Stimulated activated CD8-positive, alpha-beta memory T cell treated with anti-CD3 and anti-CD28 coated beads, Interleukin-7, amount 100 ng/mL, for 24 hours (primary cell): ENCODE data around the gene CENPF.
"Not testable (repeated sequence)": the region's sequence is repeated elsewhere in the genome, so short reads cannot be mapped to it uniquely, and the experiment has no call there.

Source experiments
- DNase-seq: peaks from one replicate; pipeline ENCODE4 v3.0.0-alpha.2; 2020; ENCODE audit warnings: low read depth

CENPF gene

GRCh38 chr1:214658785-214659184 lies 55.8 kb downstream of the CENPF start:
- no peak for DNase-seq

DNA sequence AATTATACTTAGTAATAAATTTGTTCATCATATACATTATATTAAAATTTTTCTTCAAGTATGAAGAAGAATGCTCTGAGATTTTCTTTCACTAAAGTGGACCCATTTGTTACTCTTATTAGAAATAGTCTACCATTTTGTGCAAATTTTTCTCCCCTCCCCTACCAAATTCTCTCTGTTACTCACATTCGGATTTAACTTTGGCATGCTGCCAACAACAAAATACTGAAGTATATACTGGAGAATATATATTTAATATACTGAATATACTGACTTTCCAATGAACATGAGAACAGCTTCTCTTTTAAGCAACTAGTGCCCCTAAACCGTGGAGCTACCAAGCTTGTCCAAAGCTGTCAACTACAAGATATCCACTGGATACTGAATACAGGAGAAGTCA lies 57.2 kb downstream of the CENPF start:
- DNase-seq: no peak

- DNase-seq: no peak
Observed at GRCh38 chr1:214660900-214661299, 57.9 kb downstream of the CENPF start.

DNA sequence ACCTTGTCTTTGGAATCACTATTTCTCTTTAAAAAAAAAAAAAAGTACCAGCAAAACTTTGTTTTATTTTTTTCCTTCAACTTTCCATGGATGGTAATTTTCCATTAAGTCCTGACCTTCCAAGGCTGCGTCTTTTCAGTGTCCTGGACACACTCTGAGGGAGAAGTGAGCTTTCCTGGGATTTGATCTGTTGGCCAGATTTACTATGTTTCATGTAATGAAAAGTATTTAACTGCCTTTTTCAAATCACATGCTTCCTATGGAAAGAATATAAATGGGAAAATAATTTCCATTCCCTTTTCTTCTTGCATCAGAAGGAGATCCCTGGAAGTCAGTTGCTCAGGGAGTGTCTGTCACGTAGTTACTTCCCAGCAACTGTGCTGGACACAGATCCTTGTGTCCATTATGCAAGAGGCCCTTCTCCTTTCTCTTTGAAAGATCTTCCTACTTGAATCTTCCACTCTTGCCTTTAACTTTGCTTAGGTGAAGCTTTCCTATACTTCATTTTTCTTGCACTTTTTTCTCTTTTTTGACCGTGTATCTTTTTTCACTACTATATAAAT lies 59.3 kb downstream of the CENPF start:
- no peak for DNase-seq

DNA sequence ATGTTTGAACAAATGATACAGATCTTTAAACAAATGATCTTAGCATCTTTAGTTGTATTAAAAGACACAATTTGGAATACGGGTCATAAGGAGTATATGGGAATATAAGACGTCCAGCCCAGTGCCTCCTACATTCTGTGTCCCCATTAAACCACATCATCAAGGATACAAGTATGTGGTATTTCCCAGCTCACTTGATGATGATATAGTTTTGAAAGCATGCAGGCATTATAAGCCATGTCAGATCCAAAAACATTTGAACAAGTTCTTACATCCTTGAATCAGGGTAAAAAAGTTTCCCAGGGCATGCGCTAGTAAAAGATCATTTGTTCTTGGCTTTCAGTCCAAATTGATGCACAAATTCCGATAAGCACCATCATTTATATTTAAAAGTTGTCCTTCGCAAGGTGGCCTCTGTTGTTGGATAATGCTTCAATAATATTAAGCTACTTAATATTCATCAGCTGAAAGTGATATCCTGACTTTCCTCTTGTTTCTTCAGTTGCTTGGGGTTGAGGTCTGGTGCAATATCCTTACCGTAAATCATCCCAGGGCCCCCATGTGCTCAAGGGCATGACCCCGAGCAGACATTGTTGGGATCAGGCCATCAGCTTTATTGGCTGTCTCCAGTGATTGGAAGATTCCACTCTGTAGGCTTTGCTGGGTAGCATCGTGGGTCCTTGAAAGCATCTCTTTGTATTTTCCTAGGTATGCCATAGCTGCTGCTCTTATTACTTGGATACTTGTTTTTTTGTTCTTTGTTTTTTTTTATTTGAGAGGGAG lies 61.8 kb downstream of the CENPF start:
- no peak for DNase-seq

DNA sequence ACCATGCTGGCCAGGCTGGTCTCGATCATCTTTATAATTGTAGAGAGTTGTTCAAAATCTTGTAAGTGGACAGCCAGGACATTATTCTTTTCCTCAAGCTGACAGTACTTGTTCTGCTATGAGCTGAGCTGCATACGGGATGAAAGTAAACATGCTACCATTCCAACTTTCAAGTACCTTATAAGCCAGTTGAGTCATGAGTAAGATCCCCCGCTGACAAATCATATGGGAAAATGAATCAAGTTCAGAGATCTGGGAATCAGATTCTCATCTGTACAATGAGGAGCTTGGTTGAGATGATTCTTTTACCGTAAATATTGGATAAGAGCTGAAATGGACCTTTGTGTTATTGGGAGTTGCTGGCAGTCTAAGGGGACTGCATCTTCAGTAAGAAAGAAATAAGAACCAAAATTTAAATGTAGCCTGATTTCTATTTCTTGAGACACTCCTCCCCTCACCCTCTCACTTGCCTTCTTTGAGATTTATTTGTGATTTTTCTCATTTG lies 62.7 kb downstream of the CENPF start:
- DNase-seq: no peak

GRCh38 chr1:214666674-214667073 lies 63.7 kb downstream of the CENPF start:
- no peak for DNase-seq

DNA sequence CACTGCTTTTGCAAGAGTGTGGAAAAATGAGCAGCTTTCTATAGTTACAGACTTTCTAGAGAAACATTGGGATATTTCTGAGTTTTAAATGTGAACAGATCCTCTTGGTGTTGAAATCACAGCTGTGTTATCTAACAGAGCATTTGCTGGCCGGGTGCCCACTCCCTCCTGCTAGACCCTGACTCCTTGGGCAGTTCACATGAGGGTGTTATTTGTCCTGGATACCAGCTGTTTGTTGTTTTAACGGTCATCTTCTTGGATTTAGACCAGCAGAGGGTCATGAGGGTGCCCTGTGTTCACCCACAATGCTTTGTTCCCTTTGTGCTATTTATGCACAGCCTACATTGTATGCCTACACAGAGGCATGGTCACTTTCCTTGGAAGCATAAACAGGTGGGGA lies 67.1 kb downstream of the CENPF start:
- no peak for DNase-seq

DNA sequence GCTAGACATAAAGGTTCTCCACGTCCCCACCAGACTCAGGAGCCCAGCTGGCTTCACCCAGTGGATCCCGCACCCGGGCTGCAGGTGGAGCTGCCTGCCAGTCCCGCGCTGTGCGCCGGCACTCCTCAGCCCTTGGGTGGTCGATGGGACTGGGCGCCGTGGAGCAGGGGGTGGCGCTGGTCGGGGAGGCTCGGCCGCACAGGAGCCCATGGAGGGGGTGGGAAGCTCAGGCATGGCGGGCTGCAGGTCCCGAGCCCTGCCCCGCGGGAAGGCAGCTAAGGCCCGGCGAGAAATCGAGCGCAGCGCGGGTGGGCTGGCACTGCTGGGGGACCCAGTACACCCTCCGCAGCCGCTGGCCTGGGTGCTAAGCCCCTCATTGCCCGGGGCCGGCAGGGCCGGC lies 70.0 kb downstream of the CENPF start:
- not testable (repeated sequence) for DNase-seq

DNA sequence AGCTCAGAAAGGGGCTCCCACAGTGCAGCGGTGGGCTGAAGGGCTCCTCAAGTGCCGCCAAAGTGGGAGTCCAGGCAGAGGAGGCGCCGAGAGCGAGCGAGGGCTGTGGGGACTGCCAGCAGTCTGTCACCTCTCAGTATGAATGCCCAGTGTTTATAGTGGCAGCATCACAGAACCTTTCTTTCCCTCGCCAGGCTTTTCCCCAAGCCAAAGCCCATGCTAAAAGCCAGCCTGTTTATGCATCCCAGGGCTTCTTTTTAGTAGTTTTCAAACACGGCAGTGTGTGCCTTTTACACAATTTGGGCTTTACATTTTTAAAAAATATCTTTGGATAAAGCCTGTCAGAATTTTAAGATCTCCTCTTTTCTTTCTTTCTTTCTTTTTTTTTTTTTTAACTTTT lies 70.6 kb downstream of the CENPF start:
- no peak for DNase-seq

- DNase-seq: not testable (repeated sequence)
Observed at GRCh38 chr1:214675524-214675923, 72.5 kb downstream of the CENPF start.

DNA sequence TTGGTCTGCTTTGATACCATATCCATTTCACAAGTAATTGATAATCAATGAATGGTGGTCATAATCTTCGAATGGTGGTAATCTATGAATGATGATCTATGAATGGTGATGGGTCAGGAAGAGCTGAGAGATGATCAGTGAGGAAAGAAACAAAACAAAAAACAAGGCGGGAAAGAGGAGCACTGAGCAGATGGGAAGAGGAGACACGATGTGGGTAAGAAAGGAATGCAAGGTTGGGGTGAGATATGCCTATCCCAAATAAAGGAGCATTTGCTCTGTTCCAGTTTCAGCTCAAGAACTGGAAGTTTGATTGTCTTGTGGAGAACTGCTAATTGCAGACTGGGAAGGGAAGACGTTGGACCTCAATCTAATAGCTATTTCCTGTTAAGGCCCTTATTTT lies 73.8 kb downstream of the CENPF start:
- no peak for DNase-seq

GRCh38 chr1:214677945-214678344 lies 75.0 kb downstream of the CENPF start:
- no peak for DNase-seq

GRCh38 chr1:214678386-214678785 lies 75.4 kb downstream of the CENPF start:
- no peak for DNase-seq

- no peak for DNase-seq
Observed at GRCh38 chr1:214683621-214684020, 80.6 kb downstream of the CENPF start.

DNA sequence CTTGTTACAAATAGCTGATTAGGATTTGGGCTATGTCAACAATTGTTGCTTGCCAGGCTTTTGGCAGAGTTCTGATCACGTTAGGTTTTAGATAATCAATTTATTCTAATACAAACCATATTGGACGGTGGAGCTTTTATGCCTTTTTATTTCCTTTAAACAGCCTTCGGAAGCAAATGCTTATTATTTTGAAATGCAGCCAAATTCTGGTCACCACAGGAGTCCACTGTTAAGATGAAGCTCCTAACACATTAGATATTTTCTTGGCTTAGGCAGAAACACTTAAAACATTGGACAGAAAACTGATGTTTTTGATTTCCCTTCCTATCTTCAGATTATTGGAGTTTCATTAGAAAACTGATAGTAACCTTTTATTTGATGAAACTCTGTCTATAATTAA lies 82.9 kb downstream of the CENPF start:
- no peak for DNase-seq

GRCh38 chr1:214686497-214686896 lies 83.5 kb downstream of the CENPF start:
- no peak for DNase-seq

DNA sequence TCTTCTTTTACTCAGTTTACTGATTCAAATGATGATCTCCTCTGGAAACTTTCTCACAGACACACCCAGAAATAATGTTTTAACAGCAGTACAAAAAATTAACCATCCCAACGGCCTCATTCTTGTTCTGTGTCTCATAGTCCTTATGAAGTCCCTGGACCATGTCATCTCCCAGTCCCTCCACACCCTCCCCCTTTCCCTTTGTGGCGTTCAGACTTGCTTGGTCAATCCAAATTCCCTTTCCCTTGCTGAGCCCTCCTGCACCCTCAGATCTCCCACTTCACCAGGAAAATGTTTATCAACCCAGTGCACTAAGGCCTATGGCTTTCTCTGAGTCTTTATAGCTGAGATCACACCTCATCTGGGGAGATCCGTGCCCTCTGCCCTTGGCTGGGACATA lies 85.9 kb downstream of the CENPF start:
- no peak for DNase-seq

DNA sequence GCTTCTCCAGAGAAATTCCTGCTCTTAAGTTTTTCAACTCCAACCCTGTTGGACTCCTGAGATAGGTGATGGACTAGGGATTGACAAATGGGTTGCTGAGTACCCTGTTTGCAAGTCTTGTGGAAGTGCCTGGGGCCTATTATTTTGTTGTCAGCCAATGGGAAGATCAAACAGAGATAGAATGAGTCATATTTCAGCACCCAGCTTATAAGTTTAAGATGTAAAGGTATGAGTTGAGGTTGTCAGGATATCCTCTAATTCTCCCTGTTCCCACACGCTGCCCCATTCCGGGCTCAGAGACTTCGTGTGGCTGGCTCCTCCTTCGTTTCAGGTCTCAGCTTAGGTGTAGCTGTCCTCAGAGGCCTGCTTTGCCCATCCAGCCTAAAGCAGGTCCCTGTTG lies 91.8 kb downstream of the CENPF start:
- no peak for DNase-seq

- no peak for DNase-seq
Observed at GRCh38 chr1:214698559-214698958, 95.6 kb downstream of the CENPF start.

DNA sequence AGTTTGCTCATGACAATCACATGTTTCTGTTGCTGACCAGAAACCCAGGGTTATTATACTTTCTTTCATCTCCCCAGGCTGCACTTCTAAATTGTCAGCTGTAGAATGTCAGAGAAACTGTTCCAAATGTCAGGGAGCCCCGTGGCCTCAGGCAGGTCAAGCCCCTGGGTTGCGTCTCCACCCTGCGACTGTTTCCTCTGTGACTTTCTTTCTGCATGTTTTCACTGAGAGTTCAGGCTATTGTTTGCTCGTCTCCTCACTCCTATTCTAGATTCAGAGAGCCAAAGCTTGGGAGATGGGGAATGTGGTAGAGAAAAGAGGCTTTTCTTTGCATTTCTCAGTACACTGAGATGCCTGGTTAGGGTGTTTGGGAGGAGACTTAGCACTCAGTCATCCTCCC lies 97.4 kb downstream of the CENPF start:
- DNase-seq: no peak

GRCh38 chr1:214702556-214702955 lies 99.6 kb downstream of the CENPF start:
- no peak for DNase-seq

GRCh38 chr1:214707306-214708087 lies 104.5 kb downstream of the CENPF start:
- DNase-seq: no peak
